ENCODE measurements around the gene ST6GALNAC6.
A peak's percentile ranks its signal among the peaks of the same experiment; 100 is the strongest.

ST6GALNAC6 gene

DNA sequence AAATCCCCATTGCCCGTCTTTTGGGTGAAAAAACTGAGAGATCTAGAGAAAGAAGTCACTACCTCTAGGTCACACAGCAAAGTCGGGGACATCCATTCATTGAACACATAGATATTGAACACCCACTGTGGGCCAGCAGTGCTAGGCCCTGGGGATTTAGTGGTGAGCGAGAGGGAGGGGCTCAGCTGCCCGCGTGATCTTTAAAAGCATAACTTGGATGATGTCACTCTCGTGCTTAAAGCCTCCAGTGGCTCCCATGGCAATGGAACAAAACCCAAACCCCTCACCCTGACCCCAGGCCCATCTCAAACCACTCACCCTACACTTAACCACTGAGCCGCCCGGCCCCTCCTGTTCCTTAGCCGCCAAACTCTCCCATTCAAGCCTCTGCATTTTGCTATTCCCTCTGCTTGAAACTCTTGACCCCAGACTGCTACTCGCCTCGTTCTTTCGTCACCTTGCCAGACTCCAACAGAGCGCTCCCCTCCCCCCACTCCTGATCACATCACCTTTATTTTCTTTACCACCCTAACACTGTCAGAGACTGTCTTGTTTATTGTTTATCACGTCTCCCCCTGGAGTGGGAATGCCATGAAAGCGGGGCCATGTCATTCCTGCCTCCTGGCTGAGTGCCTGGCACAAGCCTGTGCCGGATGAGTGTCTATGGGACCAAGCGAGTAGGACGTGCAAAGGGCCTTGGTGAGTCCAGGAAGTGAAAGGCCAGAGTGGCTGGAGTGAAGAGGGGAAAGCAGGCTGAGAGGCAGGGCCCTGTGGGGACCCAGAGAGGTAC is 31.9 kb upstream of the ST6GALNAC6 start:
- DNase-seq, result no peak

DNA sequence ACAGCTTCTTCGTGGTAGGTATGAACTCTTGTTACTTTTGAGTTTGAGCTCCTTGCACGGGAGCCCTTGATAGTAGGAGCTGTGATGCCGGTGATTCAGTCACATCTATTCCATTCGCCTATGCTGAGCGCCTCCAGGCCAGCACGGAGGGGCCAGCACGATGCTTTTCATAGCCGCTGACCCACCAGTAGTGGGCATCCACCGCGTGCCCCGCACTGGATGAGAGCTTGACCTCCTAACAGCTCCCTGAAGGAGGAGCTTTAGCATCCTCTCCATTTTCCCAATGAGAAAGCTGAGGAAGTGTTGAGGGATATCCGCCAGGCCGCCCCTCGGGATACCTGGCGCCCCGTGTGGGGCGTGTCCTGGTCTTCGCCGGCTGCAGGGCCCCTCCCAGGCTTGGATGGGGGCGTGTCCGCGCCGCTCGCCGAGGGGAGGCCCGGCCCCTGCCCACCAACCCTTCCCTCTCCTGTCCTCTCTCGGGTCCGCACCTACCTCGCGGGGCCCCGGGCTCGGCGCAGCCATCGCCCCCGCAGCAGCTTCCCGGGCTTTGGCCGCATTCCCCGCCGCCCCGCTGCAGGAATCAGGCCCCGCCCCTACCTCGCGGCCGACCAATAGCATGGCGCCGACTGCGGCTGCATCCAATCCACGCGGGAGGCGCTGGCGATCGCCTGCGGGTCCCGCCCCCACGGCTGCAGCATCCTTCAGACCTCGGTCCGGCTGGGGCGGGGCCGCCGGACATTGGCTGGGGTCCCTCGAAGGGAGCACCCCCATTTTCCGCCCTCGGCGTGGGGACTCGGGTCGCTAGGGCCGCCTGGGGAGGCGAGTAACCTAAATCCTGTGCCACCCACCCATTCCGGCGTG is 31.1 kb upstream of the ST6GALNAC6 start, which contains the start of gene PIP5KL1:
PIP5KL1 (minus strand) TSS at position 547 of the 861 bp plus-strand sequence; CDS start at position 522, 25 bp downstream.
- DNase-seq, result peak; percentile 68 to 80

DNA sequence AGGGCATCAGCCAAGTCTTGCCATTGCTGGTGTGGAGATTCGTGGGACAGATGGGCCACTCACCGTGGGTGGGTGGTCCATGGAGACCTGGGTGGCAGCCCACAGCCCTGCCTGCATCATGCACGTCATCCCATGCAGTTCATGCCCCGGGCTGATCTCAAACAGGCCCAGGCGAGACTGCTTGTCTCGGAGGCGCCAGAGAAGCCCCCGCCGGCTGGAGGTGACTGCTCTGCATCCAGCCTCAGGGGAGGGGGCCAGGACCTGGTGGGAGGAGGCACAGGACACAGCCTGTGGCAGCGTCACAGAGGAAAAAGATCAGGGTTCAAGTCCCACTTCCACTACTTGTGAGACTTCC is 30.2 kb upstream of the ST6GALNAC6 start:
- DNase-seq, result no peak

DNA sequence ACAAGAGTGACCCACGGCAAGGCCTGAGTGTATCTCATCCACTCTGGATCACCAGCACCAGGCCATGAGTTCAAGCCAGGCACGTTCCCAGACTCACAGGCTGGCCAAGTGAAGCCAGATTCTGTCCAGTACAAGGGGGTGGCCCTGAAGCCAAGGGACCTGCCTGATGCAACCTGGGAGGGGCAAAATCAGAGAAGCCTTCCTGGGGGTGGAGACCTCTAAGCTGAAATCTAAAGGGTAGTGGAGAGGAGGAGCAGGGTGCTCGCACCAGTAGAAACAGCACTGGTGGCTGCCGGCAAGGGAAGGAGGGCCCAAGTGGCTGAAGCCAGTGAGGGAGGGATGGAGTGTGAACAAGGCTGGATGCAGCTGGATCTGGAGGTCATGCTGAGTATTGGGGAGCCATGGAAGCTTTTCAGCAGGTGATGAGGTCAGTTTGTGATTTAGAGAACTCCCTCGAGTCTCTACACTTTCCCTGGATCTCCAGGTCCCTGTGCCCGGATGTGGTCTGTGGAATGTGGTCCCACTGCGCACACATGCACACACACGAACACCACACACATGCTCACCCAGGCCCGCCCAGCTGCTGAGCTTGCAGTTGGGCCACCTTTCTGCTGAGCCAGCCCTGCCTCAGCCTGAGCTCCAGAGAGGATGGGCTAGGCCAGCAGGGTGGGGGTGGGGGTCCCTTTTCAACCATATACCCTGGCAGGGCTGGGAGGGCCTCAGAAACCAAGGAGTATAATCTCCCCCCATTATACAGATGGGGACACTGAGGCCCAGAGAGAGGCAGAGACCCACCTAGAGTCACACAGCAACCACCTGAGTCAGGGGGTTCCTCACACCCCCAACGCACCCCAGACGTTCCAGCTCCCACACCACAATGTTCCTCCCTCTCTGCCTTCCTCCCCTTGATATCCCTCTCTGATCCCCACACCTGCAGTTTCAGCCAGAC is 29.5 kb upstream of the ST6GALNAC6 start:
- DNase-seq, result no peak

DNA sequence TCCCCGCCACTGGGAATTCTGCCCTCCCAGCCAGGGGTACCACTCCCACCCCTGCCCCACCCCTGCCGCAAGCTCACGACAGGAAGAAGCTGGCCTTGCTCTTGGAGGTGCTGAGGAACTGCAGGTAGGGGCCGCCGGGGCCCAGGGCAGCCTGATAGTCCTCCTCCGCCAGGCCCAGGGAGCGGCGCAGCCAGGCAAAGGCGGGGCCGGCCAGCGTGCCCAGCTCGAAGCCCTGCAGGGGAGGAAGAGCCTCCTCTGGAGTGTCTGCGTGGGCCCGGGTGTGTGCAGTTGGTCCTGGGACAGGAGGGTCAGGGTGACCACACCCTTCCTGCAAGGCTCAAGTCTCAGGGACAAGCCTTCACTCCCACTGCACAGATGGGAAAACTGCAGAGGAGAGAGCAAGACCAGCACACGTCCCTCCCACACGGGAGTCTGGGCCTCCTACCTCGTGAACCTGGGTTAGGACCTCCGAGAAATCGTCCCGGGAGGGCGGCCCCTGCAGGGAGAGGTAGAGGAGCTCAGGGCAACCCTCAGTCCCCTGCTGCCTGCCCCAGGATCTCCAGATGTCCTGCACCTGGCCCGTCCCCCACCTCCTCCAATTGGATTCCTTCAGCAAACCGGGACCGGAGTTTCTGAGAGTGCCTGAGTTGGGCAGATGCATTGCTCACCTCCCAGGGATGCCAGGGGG is 28.7 kb upstream of the ST6GALNAC6 start:
- no peak for DNase-seq

DNA sequence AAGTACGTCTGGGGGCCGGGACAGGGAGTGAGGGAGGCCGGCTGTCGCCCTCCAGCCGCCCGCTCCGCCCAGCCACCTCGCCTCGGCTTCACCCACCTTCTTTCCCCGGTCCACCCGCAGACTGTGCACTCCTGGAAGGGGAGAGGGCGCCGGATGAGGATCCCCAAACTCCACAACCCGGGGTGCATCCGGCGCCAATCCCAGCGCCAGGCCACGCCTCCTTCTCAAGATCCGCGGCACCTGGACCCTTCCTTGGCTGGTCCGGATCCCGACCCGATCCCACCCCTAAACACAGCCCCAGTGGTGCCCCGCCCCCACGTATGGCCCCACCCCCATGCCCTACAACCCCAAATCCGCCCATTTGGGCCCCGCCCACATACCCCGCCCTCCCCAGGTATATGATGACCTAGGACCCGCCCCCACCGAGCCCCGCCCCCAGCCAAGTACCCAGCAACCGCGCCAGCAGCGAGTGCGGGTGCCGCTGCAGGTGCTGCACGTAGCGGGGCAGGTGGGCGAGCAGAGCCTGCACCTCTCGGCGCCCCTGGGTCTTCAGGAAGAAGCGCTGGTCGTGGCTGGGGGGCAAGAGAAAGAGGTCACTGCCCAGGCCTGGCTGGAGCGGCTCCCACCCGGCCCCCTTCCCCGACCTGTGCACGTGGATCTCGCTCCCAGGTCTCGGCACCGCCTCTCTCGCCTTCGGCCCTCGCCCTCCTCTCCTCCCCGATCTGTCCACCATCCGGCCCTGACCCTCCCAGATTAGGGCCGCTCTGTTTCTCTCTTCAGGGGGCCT is 28.0 kb upstream of the ST6GALNAC6 start:
- DNase-seq, result peak; percentile 24 to 25

DNA sequence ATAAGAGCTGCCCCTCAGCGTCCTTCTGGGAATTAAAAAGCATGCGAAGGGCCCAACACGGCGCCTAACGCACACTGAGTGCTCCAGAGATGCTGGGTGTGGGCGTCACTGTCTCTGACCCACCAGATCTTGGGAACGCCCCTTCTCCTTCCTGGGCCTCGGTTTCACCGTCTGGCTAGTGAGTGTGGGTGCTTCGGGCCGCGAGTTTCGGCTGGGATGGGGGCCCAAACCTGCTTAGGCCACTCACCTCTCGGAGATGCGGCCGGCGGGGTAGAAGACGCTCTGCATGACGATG is 27.4 kb upstream of the ST6GALNAC6 start:
- no peak for DNase-seq

DNA sequence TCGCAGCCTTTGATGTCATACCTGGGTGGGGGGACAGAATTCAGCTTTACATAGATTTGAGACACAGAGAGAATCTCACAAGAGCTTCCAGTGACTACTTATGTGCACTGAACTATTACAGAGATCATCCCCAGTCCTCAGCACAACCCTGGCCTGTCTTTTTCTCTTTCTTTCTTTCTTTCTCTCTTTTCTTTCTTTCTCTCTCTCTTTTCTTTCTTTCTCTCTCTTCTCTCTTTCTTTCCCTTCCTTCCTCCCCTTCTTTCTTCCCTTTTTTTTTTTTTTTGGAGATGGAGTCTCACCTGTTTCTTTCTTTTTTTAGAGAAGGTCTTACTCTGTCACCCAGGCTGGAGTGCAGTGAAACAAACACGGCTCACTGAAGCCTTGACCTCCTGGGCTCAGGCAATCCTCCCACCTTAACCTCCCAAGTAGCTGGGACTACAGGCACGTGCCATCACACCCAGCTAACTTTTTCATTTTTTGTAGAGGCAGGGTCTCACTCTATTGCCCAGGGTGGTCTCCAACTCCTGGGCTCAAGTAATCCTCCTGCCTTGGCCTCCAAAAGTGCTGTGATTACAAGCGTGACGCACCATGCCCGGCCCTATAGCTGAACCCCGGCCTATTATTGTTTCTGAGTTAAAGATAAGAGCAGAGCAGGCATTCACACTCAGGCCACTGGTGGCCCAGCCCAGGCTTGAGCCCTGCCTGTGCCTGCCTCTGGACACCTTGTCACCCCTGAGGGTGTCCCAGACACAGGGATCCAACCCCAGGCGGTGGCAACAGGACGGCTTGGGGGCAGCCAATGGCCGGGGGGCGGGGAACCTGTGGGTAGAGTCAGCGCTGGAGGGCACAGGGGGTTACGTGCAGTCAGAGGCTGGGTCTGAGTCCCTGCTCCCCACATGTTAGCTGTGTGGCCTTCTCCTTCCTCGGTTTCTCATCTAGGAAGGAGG is 26.8 kb upstream of the ST6GALNAC6 start:
- DNase-seq, result no peak

DNA sequence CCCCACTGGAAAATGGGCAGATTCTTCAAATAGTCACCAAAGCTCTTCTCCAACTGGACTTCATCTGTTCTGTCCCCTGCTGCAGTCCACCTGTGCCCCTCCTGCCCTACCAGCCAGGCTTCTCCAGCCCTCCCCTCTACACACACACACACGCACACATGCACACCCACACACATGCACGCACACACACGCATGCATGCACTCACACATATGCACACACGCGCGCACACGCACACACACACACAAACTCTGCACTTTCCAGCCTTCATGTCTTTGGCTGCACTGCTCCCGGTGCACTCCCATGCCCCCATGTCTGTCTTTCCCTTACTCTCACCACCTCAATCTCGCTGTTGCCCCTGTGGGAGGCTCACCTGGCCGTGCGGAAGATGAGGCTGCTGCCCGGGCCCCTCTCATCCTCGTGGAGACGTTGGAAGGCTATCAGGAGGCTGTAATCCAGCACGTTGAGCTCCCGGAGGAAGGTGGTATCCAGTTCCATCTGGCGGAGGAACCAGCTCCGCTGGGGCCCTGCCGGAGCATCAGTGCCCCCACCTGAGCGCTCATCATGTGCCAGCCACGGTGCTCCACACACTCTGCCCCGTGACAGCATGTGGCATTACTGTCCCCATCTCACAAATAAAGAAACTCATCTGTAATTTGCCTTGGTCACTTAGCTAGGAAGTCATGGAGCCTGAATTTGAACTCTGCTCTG is 25.5 kb upstream of the ST6GALNAC6 start:
- DNase-seq, result no peak

DNA sequence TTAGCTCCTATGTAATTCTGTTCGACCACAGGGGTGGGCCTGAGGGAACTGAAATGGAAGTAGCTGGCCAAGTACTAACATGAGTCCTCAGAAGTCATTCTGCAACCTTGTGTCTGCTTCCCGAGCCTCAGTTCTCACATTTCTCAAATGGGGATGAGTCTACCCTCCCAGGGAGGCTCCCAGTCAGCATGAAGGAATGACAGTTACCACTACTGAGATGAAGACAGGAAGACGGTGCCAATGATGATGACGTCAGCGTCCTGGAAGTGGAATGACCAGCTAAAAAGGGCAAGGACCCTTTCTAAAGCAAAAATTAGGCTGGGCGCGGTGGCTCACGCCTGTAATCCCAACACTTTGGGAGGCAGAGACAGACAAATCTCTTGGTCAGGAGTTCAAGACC is 24.4 kb upstream of the ST6GALNAC6 start:
- no peak for DNase-seq

DNA sequence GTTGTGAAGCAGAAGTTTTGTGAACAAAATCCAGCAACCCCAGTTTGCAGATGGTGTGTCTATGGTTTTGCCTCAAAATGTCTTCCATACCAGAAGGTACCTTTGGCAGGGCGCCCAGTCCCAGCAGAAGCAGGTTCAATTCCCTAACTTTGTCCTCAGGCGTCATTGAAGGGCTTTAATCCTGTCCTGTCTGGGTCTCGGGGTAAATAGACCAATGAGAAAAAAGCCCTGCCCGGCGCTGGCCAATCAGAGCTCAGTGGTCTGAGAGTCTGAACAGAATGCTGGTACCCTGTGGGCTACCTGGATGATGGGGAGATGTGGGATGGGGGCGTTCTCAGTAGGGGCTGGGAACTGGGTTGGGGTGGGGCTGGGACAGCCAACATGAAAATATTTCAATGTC is 23.6 kb upstream of the ST6GALNAC6 start:
- no peak for DNase-seq

DNA sequence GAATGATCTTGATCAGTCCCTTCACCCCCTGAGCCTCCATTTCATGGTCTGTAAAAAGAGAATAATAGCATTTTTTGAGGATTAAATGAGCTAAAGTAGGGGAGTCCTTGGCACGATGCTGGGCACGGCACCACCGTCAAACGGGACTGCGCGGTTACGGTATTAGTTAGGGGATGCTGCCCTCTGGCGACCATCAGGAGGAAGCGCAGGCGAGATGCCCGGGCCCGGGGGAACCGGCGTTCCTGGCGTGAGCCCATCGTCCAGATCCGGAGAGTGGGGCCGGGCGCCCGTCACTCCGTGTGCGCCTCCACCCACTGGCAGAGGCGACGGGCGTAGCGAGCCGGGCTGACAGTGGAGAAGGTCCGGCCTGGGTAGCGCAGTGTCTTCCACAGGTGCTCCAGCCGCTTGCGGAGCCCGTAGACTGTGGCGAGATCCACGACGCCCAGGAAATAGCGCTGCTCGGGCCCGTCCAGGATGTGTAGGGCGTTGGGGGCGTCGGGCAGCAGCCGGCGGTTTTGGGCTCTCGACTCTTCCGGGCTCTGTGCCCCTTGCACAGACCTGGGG is 22.2 kb upstream of the ST6GALNAC6 start:
- DNase-seq, result peak in 1 of 2 experiments; percentile 30

DNA sequence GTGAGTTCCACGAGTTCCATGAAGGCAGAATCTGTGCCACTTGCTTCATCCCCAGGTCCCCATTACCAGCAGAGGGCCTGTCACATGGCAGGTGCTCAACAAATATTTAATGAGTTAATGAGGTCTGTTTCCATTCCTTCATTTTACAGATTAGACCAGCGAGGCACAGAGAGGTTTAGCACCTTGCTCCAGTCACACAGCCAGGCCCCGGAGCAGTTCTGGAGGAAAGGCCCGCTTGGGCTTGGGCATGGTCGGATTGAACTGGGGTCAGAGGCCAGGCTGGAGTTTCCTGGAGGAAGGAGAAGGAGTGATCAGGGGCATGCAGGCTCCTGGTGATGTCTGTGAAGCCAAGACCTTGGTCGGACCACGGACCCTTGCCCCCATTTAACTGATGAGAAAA is 21.4 kb upstream of the ST6GALNAC6 start:
- DNase-seq, result no peak

DNA sequence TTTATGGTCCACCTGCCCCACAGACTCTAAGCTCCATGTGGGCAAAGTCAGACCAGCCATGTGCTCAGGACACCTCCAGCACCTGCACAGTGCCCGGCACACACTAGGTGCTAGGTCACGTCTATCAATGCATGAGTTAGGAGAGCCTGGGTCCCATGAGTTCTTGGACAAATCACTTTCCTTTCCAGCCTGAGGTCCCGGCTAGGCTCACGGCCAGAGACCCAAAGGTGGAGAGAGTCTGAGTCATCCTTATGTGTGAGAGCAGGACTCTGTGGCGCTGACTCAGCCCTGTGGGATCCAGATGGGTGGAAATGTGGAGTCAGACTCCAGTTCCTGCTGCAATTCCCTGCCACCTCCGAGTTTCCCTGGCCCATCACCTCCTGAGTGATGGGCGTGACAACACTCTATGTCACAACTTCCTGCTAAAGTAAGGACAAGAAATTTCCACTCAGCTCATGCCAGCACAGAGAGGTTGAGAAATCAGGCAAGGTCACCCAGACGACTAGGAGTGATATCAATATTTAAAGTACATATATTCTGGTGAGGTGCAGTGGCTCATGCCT is 19.9 kb upstream of the ST6GALNAC6 start:
- DNase-seq, result no peak

DNA sequence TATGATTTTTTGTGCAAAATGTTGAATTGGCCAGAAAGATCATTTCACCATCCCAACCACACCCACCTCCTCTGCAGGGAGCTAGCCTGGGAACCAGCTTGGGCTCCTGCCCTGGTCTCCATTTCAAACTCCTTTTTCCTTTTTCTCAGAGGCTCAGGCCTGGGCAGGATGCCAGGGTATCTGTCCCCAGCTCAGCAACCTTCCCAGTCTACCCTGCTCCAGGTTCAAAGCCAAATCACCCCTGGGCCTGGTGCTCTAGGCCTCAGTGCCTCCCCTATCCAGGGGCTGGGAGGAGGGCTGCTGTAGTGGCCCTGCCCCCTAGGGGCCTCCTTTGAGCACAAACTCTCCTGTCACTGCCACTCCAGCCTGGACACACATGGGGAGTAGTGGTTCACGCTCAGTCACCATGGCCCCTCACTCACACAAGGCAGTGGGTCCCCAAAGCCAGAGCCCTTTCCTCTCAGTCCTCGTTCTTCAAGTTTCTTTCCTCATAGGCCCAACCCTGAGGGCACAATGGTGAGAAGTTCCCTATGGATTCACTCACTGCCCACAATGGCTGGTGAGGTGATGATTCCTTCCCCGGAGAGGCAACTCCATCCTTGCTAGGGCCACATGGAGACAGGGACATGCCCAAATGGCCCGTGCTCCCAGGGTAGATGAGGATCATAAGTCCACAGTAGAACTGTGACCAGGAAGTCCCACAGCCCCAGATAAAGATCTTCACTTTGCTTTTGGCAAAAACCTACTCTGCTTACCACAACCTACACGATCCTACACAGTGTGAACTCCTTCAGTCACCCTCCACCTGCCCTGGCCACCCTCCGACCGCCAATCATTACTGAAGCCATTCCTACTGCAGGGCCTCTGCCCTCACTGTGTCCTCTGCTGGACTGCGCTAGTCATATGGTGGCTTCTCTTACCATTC is 19.0 kb upstream of the ST6GALNAC6 start:
- DNase-seq, result no peak

DNA sequence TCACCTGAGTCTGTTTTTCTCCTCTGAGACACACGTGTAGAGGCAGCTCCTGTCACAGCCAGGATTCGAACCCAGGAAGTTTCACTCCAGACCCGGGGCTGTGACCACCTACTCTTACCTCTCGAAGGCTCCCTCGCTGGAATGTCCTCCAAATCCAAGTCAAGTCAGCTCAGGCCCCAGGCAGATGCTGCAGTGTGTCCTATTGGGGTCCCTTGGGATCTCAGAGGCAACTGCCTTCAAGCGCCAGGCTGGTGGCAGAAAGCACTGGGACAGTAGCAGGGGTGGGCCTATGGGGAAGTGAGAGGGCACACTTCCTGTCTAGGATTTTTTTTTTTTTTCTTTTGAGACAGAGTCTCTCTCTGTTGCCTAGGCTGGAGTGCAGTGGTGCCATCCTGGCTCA is 18.2 kb upstream of the ST6GALNAC6 start:
- DNase-seq, result no peak

DNA sequence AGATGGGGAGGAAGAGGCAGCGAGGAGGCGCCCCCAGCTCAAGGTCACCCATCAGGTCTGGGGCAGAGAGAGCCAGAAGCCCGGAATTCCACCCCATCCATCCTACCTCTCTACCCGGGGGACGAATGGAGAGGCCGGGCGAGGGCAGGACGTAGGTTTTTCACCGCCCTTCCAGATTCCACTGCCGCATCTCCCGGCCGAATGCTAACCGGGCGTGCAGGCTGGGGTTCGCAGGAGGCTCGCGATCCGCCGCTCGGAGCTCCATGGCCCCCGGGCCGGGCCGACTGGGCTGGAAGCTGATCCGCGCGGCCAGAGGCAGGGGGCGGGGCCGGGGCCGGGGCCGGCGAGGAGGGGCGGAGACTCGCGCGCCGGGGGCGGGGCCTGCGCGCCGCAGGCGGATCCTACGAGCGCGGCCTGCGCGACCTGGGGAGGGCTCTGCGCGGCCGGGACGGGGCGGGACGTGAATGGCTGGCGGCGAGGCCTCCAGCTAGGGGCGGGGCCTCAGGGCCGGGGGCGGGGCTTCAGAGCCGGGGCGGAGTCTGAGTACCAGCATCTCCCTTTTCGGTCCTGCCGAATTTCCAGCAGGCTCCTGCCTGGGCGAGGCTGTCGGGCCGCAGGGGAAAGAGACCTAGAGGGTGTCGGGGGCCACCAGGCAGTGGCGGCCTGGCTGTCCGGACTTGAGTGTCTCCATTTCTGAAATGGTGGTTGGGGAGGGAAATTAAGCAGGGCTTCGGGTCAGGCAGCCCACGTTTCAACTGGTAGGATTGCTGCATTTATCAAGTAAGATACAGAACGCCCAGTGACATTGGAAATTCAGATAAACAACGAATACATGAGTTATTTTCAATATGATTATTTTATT is 17.5 kb upstream of the ST6GALNAC6 start, which contains the start of gene ST6GALNAC4:
ST6GALNAC4 (minus strand) TSS at position 322 of the 862 bp plus-strand sequence. CDS start 622 bp downstream, outside the sequence.
- DNase-seq, result peak; percentile 72 to 82

Measured in NCI-H1930 (cell line).